Astrocyte (in vitro differentiated cells and primary cell): ENCODE measurements around the gene UBE2J2. TPM values are rescaled to one million over a fixed set of nuclear protein-coding genes. Genes with fewer than 3 reads are reported as not detected.

ENCODE experiments used
- DNase-seq: peaks from one replicate; pipeline ENCODE4 v3.0.0-alpha.2; 2010; ENCODE audit warnings: low read depth
- FAIRE-seq: peaks from 2 replicates; lab custom pipeline; 2011; peaks lifted over from hg19 to GRCh38; lab: Jason Lieb, UNC
- H2AFZ ChIP-seq: 2 replicates; pipeline ENCODE4 v1.6.0; 2012; ENCODE audit warnings: low read depth, low read length, inconsistent platforms
- H3K27ac ChIP-seq: 2 replicates; pipeline ENCODE4 v1.5.1; 2011; ENCODE audit warnings: low read depth, low read length, inconsistent platforms
- H3K27me3 ChIP-seq: 2 replicates; pipeline ENCODE4 v1.6.0; 2011; ENCODE audit warnings: low read length, inconsistent platforms; ENCODE audit not compliant: insufficient read depth
- H3K36me3 ChIP-seq: 2 replicates; pipeline ENCODE4 v1.5.1; 2011; ENCODE audit warnings: low read length, inconsistent platforms; ENCODE audit not compliant: insufficient read depth
- H3K4me1 ChIP-seq: 2 replicates; pipeline ENCODE4 v1.5.1; 2011; ENCODE audit warnings: low read length, inconsistent platforms; ENCODE audit not compliant: insufficient read depth
- H3K4me2 ChIP-seq: 2 replicates; pipeline ENCODE4 v1.6.0; 2012; ENCODE audit warnings: low read length, inconsistent platforms
- H3K4me3 ChIP-seq: 2 replicates; pipeline ENCODE4 v1.5.1; 2011; ENCODE audit warnings: low read depth, mild to moderate bottlenecking, low read length, inconsistent platforms; ENCODE audit not compliant: insufficient read depth
- H3K79me2 ChIP-seq: 2 replicates; pipeline ENCODE4 v1.6.0; 2012; ENCODE audit warnings: mild to moderate bottlenecking, low read length, inconsistent platforms; ENCODE audit not compliant: insufficient read depth
- H3K9ac ChIP-seq: 2 replicates; pipeline ENCODE4 v1.6.0; 2012; ENCODE audit warnings: mild to moderate bottlenecking, low read length, inconsistent platforms
- H3K9me3 ChIP-seq: 2 replicates; pipeline ENCODE4 v1.5.1; 2012; ENCODE audit warnings: low read depth, mild to moderate bottlenecking, low read length, inconsistent platforms; ENCODE audit not compliant: insufficient read depth
- H4K20me1 ChIP-seq: 2 replicates; pipeline ENCODE4 v1.6.0; 2012; ENCODE audit warnings: low read length, inconsistent platforms; ENCODE audit not compliant: insufficient read depth
- H3K27ac Mint-ChIP-seq: one replicate; pipeline ENCODE4 v1.8.0; 2021; ENCODE audit warnings: mild to moderate bottlenecking, mixed read lengths; ENCODE audit not compliant: unreplicated experiment
- H3K27me3 Mint-ChIP-seq: one replicate; pipeline ENCODE4 v1.8.0; 2021; ENCODE audit warnings: low read depth, mixed read lengths; ENCODE audit not compliant: unreplicated experiment
- H3K36me3 Mint-ChIP-seq: one replicate; pipeline ENCODE4 v1.8.0; 2021; ENCODE audit warnings: low read depth, mixed read lengths; ENCODE audit not compliant: unreplicated experiment
- H3K4me1 Mint-ChIP-seq: one replicate; pipeline ENCODE4 v1.8.0; 2021; ENCODE audit warnings: low read depth, mixed read lengths; ENCODE audit not compliant: unreplicated experiment
- H3K4me3 Mint-ChIP-seq: one replicate; pipeline ENCODE4 v1.8.0; 2021; ENCODE audit warnings: mild to moderate bottlenecking, moderate library complexity, mixed read lengths; ENCODE audit not compliant: unreplicated experiment
- H3K9me3 Mint-ChIP-seq: one replicate; pipeline ENCODE4 v1.8.0; 2021; ENCODE audit warnings: mild to moderate bottlenecking, mixed read lengths; ENCODE audit not compliant: unreplicated experiment
- EZH2 ChIP-seq: IDR thresholded peaks from 2 replicates; pipeline ENCODE4 v1.6.1; 2012; ENCODE audit warnings: mild to moderate bottlenecking, low read length, inconsistent platforms; ENCODE audit not compliant: insufficient read depth
- total RNA-seq: library from RNA; stranded (reverse); gene quantifications from 2 replicates; pipeline ENCODE4 v1.2.1, GENCODE V29; 2021
- TF ChIP-seq, protein P1 (sequence below): IDR thresholded peaks from 2 replicates; pipeline ENCODE4 v1.5.1; 2011; ENCODE audit warnings: low read depth, mild to moderate bottlenecking, inconsistent platforms, low read length, moderate library complexity; ENCODE audit not compliant: insufficient read depth

Gene UBE2J2
- total RNA-seq, 1 donor from 2014 or later: 67.4 TPM

DNA sequence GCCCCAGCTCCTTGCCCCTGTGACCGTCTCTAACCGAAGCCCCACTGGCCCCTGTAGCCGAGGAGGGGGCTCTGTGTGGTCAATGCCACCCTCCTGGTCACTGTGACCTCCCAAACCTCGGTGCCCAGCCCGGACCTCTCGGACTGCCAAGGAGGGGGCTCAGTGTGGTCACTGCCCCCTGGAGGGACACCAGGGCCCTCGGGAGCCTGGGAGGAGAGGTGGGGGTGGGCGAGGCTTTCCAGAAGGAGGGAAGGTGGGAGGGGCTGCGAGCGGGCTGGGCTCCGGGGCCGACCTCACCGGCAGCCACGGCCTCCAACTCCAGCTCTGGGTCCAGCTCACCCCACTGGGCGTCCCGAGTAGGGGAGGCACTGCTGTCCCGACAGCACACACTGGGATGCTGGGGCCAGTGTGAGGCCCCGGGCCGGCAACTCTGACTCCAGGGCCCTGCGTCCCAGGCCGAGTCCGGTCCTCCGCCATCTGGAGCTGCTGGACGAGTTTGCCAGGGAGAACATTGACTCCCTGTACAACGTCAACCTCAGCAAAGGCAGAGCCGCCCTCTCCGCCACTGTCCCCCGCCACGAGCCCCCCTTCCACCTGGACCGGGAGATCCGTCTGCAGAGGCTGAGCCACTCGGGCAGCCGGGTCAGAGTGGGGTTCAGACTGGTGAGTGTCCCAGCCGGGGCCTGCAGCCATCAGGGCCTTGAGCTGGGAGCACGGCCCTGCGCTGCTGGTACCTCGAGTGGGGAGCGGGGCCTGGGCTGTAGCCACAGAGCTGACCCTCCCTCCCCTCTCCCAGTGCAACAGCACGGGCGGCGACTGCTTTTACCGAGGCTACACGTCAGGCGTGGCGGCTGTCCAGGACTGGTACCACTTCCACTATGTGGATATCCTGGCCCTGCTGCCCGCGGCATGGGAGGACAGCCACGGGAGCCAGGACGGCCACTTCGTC is 12.9 kb upstream of the UBE2J2 start:
- H3K4me3 ChIP-seq: no peak overlapping the region
- no peak overlapping the region for H2AFZ ChIP-seq
- Mint-ChIP-seq H3K27ac (no peak overlapping the region), H3K9me3 (no peaks in the 10 kb centered on the region), H3K4me3 (no peak overlapping the region), H3K36me3 (no peaks in the 10 kb centered on the region), H3K27me3 (peaks cover 2% of the 10 kb centered on the region), H3K4me1 (no peaks in the 10 kb centered on the region)
- H3K79me2 ChIP-seq: no peaks in the 10 kb centered on the region
- H3K27me3 ChIP-seq: no peaks in the 10 kb centered on the region
- DNase-seq: no peak
- H3K27ac ChIP-seq: no peak overlapping the region
- peaks cover 6% of the 10 kb centered on the region for H3K4me1 ChIP-seq
- H3K9ac ChIP-seq: no peak overlapping the region
- no peak overlapping the region for H3K4me2 ChIP-seq
- no peaks in the 10 kb centered on the region for H3K36me3 ChIP-seq
- no peaks in the 10 kb centered on the region for H3K9me3 ChIP-seq
- TF ChIP-seq, protein P1, sequence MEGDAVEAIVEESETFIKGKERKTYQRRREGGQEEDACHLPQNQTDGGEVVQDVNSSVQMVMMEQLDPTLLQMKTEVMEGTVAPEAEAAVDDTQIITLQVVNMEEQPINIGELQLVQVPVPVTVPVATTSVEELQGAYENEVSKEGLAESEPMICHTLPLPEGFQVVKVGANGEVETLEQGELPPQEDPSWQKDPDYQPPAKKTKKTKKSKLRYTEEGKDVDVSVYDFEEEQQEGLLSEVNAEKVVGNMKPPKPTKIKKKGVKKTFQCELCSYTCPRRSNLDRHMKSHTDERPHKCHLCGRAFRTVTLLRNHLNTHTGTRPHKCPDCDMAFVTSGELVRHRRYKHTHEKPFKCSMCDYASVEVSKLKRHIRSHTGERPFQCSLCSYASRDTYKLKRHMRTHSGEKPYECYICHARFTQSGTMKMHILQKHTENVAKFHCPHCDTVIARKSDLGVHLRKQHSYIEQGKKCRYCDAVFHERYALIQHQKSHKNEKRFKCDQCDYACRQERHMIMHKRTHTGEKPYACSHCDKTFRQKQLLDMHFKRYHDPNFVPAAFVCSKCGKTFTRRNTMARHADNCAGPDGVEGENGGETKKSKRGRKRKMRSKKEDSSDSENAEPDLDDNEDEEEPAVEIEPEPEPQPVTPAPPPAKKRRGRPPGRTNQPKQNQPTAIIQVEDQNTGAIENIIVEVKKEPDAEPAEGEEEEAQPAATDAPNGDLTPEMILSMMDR: no peak
- TF ChIP-seq EZH2: no peak
- no peak for FAIRE-seq
- no peaks in the 10 kb centered on the region for H4K20me1 ChIP-seq

DNA sequence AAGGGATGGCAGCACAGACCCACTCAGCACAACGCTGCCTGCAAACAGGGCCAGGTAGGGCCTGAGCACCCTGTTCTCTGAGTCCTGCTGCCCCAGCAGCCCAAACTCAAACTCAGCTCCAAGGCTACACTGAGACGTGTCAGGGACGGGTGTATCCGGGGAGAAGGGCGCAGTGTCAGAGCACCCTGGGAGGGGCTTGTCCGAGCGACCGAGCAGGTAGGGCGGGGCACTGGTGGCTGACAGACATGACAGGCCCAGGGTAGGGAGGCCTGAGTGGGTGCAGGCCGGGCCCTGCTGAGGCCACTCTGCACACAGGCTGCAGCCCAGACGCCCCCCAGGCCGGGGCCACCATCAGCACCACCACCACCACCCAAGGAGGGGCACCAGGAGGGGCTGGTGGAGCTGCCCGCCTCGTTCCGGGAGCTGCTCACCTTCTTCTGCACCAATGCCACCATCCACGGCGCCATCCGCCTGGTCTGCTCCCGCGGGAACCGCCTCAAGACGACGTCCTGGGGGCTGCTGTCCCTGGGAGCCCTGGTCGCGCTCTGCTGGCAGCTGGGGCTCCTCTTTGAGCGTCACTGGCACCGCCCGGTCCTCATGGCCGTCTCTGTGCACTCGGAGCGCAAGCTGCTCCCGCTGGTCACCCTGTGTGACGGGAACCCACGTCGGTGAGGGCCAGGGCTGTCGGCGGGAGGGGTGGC is 12.1 kb upstream of the UBE2J2 start:
- Histone ChIP-seq H3K36me3 (no peaks in the 10 kb centered on the region), H3K4me1 (peaks cover 6% of the 10 kb centered on the region)
- FAIRE-seq: no peak

More for the DNA sequence above, 12.1 kb upstream of the UBE2J2 start:
- Histone ChIP-seq H3K9ac (no peak overlapping the region), H3K27me3 (no peaks in the 10 kb centered on the region), H2AFZ (no peak overlapping the region), H3K27ac (no peak overlapping the region), H3K9me3 (no peaks in the 10 kb centered on the region), H3K79me2 (no peaks in the 10 kb centered on the region), H3K4me3 (no peak overlapping the region), H3K4me2 (no peak overlapping the region), H4K20me1 (no peaks in the 10 kb centered on the region)
- Mint-ChIP-seq H3K27ac (no peak overlapping the region), H3K4me3 (no peak overlapping the region), H3K4me1 (no peaks in the 10 kb centered on the region), H3K9me3 (no peaks in the 10 kb centered on the region), H3K36me3 (no peaks in the 10 kb centered on the region), H3K27me3 (peaks cover 2% of the 10 kb centered on the region)
- DNase-seq: no peak
- TF ChIP-seq, protein P1: no peak
- no peak for TF ChIP-seq EZH2
